K562 (cell line): Measurements from ENCODE around the gene BCL10. TPM values are rescaled to one million over a fixed set of nuclear protein-coding genes. Genes with fewer than 3 reads are reported as not detected.

Source experiments
- BCOR ChIP-seq: fragments of 450-650 bp; IDR thresholded peaks from 2 replicates; pipeline ENCODE4 v1.6.1; 2016
- E2F3 ChIP-seq: fragments of 250-450 bp; sonication (Bioruptor Pico); IDR thresholded peaks from 2 replicates; pipeline ENCODE4 v1.4.0; 2020; ENCODE audit warnings: mild to moderate bottlenecking
- ELK3 ChIP-seq: fragments of 450-650 bp; formaldehyde crosslinking; IDR thresholded peaks from 2 replicates; pipeline ENCODE4 v1.4.0; 2020; ENCODE audit warnings: mild to moderate bottlenecking
- FOSL1 ChIP-seq: fragments of 200-800 bp; sonication (Bioruptor generic); conservative IDR thresholded peaks from 2 replicates; pipeline ENCODE4 v1.6.1; 2016; ENCODE audit warnings: missing genetic modification characterization, missing compliant biosample characterization
- GATAD2A ChIP-seq: fragments of 450-650 bp; IDR thresholded peaks from 2 replicates; pipeline ENCODE4 v1.6.1; 2017
- LARP7 ChIP-seq: fragments of 450-650 bp; IDR thresholded peaks from 2 replicates; pipeline ENCODE4 v1.6.1; 2016
- MLLT1 ChIP-seq, 2 experiments: fragments of 450-650 bp; IDR thresholded peaks; 2 replicates each; pipeline ENCODE4 v1.6.1; 2016
- MTA3 ChIP-seq: fragments of 450-650 bp; formaldehyde crosslinking; IDR thresholded peaks from 2 replicates; pipeline ENCODE4 v1.6.1; 2017; ENCODE audit warnings: mild to moderate bottlenecking, borderline replicate concordance
- NFRKB ChIP-seq: fragments of 450-650 bp; IDR thresholded peaks from 2 replicates; pipeline ENCODE4 v1.6.1; 2016; ENCODE audit warnings: low read depth
- POLR3A ChIP-seq: IDR thresholded peaks from 2 replicates; pipeline ENCODE4 v1.6.1; 2011; ENCODE audit warnings: borderline replicate concordance, mild to moderate bottlenecking, moderate library complexity; ENCODE audit not compliant: insufficient read length, insufficient read depth; ENCODE audit errors: extremely low read depth
- PRMT5 ChIP-seq: sonication (generic); formaldehyde crosslinking; IDR thresholded peaks from 2 replicates; pipeline ENCODE4 v1.5.0; 2020; ENCODE audit warnings: missing genetic modification reagents
- PTRF ChIP-seq: fragments of 450-650 bp; IDR thresholded peaks from 2 replicates; pipeline ENCODE4 v1.6.1; 2016; ENCODE audit warnings: mild to moderate bottlenecking, missing genetic modification characterization, missing compliant biosample characterization
- SLC30A9 ChIP-seq: fragments of 250-450 bp; sonication (Bioruptor Pico); IDR thresholded peaks from 2 replicates; pipeline ENCODE4 v1.8.0; 2022; ENCODE audit warnings: mild to moderate bottlenecking, moderate library complexity
- SPI1 ChIP-seq: IDR thresholded peaks from 2 replicates; pipeline ENCODE4 v1.6.1; 2011; ENCODE audit warnings: low read depth, low read length, control low read depth, borderline replicate concordance
- TAF15 ChIP-seq: fragments of 200-400 bp; formaldehyde crosslinking; IDR thresholded peaks from 2 replicates; pipeline ENCODE4 v1.6.1; 2017; ENCODE audit warnings: mild to moderate bottlenecking, low read depth, low read length, moderate library complexity
- TFAP4 ChIP-seq: sonication (generic); formaldehyde crosslinking; IDR thresholded peaks from 2 replicates; pipeline ENCODE4 v1.8.0; 2022; ENCODE audit warnings: missing genetic modification reagents, mild to moderate bottlenecking, moderate library complexity, borderline replicate concordance
- VEZF1 ChIP-seq: fragments of 200-800 bp; sonication (Bioruptor generic); IDR thresholded peaks from 2 replicates; pipeline ENCODE4 v1.6.1; 2017; ENCODE audit warnings: missing genetic modification characterization, missing compliant biosample characterization
- YBX1 ChIP-seq: fragments of 450-650 bp; IDR thresholded peaks from 2 replicates; pipeline ENCODE4 v1.7.1; 2016; ENCODE audit warnings: mild to moderate bottlenecking
- ZBTB2 ChIP-seq: fragments of 450-650 bp; IDR thresholded peaks from 2 replicates; pipeline ENCODE4 v1.6.1; 2016; ENCODE audit warnings: antibody characterized with exemption
- ZNF197 ChIP-seq: fragments of 200-800 bp; sonication (Bioruptor generic); IDR thresholded peaks from 2 replicates; pipeline ENCODE4 v1.6.1; 2016; ENCODE audit warnings: low read depth, missing genetic modification characterization, missing compliant biosample characterization
- ZNF239 ChIP-seq: fragments of 250-450 bp; sonication (Bioruptor Pico); IDR thresholded peaks from 2 replicates; pipeline ENCODE4 v1.4.0; 2020; ENCODE audit warnings: mild to moderate bottlenecking
- ZNF347 ChIP-seq: fragments of 450-650 bp; formaldehyde crosslinking; IDR thresholded peaks from 2 replicates; pipeline ENCODE4 v1.4.0; 2020; ENCODE audit warnings: low read depth, mild to moderate bottlenecking, moderate library complexity
- ZNF699 ChIP-seq: fragments of 250-450 bp; sonication (Bioruptor Pico); IDR thresholded peaks from 2 replicates; pipeline ENCODE4 v1.8.0; 2021; ENCODE audit warnings: mild to moderate bottlenecking, moderate library complexity; ENCODE audit not compliant: insufficient replicate concordance
- polyA plus RNA-seq, 8 experiments: library from polyadenylated mRNA; depleted of rRNA in 4 of 8; stranded (reverse) in 5 of 8; unstranded in 3 of 8; fragments of >200 nt; fragmentation: Nextera tagmentation in 2 of 8; fragmentation: Illumina TruSeq in 1 of 8; extraction: Ambion mirVana in 2 of 8; extraction: Trizol in 1 of 8; gene quantifications; 2 replicates each; pipeline versions ENCODE4 v1.2.1 to v1.2.3, GENCODE V29; 2011 to 2014; ENCODE audit warnings: inconsistent platforms in 1 of 8, missing spikeins in 1 of 8
- total RNA-seq, 7 experiments: library from RNA; depleted of rRNA in 6 of 7; stranded (reverse); fragments of >200 nt in 6 of 7; fragmentation: Illumina TruSeq in 2 of 7; extraction: Trizol in 2 of 7; gene quantifications; 2 replicates each; pipeline versions ENCODE4 v1.2.1 to v1.2.3, GENCODE V29; 2011 to 2021; ENCODE audit warnings: low replicate concordance in 1 of 7

The BCL10 gene
- total and polyA plus RNA-seq, 9 of the 15 experiments (the other 6 are each of a cell fraction or from before 2014, with no cell fraction given): 8.0 to 19.4 (median 12.3) TPM

GRCh38 chr1:85279458-85280080, 3.1 kb upstream of the BCL10 start (continued):
- TF ChIP-seq E2F3 (CRISPR knock-in tag): peak; percentile 83; the same call in 1 of the 2 replicates
- no peak for TF ChIP-seq SLC30A9 (CRISPR knock-in tag)
- no peak for TF ChIP-seq NFRKB
- TF ChIP-seq ZNF197: peak; percentile 68; the same call in 1 of the 2 replicates
- TF ChIP-seq ZNF347 (CRISPR knock-in tag): no peak
- no peak for TF ChIP-seq YBX1
- TF ChIP-seq ZNF699 (CRISPR knock-in tag): no peak
- no peak; the same call in 1 of the 2 replicates for TF ChIP-seq TFAP4 (CRISPR knock-in tag)
- TF ChIP-seq ELK3 (CRISPR knock-in tag): no peak
- no peak for TF ChIP-seq VEZF1
- TF ChIP-seq MTA3: no peak
- TF ChIP-seq ZNF239: peak; percentile 72
- no peak for TF ChIP-seq POLR3A
- no peak for TF ChIP-seq LARP7
- TF ChIP-seq GATAD2A: no peak
- TF ChIP-seq SPI1: no peak
- TF ChIP-seq ZBTB2: no peak
- TF ChIP-seq MLLT1 (IDR thresholded peaks at IDR 0.05): no peak
- TF ChIP-seq PTRF: peak; percentile 88
- TF ChIP-seq TAF15: no peak
- no peak for TF ChIP-seq FOSL1 (tag)
- no peak for TF ChIP-seq PRMT5 (CRISPR knock-in tag)
- no peak for TF ChIP-seq BCOR
